Endothelial cell of umbilical vein (primary cell): Measurements from ENCODE around the gene DTNA.

Experiments used
- EZH2 ChIP-seq: IDR thresholded peaks from 2 replicates; pipeline ENCODE4 v1.6.1; 2012; ENCODE audit warnings: borderline replicate concordance, low read depth, mild to moderate bottlenecking, moderate library complexity, low read length, inconsistent platforms; ENCODE audit not compliant: severe bottlenecking
- JUN ChIP-seq: IDR thresholded peaks from 2 replicates; pipeline ENCODE4 v1.6.1; 2011; ENCODE audit warnings: borderline replicate concordance, low read depth; ENCODE audit not compliant: insufficient read length, insufficient read depth
- TF ChIP-seq, protein P1 (sequence below), 2 donors: IDR thresholded peaks; 1 replicate in 1 of 2; 2 replicates in 1 of 2; pipeline ENCODE4 v1.5.1; 2011; ENCODE audit warnings: low read length in 2 of 2, mild to moderate bottlenecking in 2 of 2, moderate library complexity in 2 of 2, control low read depth in 1 of 2, inconsistent platforms in 1 of 2, low read depth in 1 of 2; ENCODE audit not compliant: insufficient read depth in 1 of 2; ENCODE audit errors: extremely low read depth in 1 of 2

DNA sequence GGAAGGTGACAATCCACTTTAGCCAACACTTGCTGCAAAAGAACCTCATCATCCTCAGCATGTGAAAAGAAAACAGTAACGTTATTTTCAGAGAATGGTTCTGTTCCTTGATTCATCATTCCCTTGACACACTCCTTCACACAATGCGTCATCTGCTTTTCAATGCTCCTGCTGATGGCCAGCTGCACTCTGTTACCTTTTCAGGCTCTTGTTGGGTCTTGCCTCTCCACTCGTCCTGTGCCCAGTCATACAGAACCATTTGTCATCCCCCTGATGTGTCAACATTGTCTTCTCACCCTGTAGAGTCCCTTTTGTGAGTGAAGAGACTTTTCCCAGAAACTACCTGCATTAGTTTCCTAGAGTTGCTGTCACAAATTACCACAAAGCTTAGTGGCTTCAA, 12.2 kb upstream of the DTNA start:
- no peak for TF ChIP-seq JUN
- TF ChIP-seq, protein P1, sequence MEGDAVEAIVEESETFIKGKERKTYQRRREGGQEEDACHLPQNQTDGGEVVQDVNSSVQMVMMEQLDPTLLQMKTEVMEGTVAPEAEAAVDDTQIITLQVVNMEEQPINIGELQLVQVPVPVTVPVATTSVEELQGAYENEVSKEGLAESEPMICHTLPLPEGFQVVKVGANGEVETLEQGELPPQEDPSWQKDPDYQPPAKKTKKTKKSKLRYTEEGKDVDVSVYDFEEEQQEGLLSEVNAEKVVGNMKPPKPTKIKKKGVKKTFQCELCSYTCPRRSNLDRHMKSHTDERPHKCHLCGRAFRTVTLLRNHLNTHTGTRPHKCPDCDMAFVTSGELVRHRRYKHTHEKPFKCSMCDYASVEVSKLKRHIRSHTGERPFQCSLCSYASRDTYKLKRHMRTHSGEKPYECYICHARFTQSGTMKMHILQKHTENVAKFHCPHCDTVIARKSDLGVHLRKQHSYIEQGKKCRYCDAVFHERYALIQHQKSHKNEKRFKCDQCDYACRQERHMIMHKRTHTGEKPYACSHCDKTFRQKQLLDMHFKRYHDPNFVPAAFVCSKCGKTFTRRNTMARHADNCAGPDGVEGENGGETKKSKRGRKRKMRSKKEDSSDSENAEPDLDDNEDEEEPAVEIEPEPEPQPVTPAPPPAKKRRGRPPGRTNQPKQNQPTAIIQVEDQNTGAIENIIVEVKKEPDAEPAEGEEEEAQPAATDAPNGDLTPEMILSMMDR (IDR thresholded peaks at IDR 0.05; ENCODE audit: extremely low read depth in 1 of 2, insufficient read depth in 1 of 2, low read depth in 1 of 2, low read length in 2 of 2), result no peak
- TF ChIP-seq EZH2, result no peak
